Measurements from ENCODE around the gene COG5. TPM values are rescaled to one million over a fixed set of nuclear protein-coding genes. Genes with fewer than 3 reads are reported as not detected.

Gene COG5
- total RNA-seq, 1 donor from 2014 or later: 39.6 TPM

- peaks cover 92% of the 10 kb centered on the region for H3K36me3 ChIP-seq
Observed at GRCh38 chr7:107194052-107194451, 369.7 kb downstream of the COG5 start.

GRCh38 chr7:107190090-107190489 lies 373.6 kb downstream of the COG5 start:
- no peak for ATAC-seq
- H3K36me3 ChIP-seq: peaks cover 92% of the 10 kb centered on the region
- intact Hi-C loops (cut with DNase I): no loop called here

More at GRCh38 chr7:107194052-107194451, 369.7 kb downstream of the COG5 start:
- Histone ChIP-seq H3K9me3 (no peaks in the 10 kb centered on the region), H3K27ac (no peak overlapping the region), H3K4me3 (no peak overlapping the region), H3K27me3 (no peaks in the 10 kb centered on the region), H3K4me1 (peaks cover 10% of the 10 kb centered on the region)
- intact Hi-C loops (cut with DNase I): no loop called here
- no peak for DNase-seq
- ATAC-seq: no peak
- TF ChIP-seq CTCF (IDR thresholded peaks at IDR 0.05): no peak

GRCh38 chr7:107187774-107188173 lies 375.9 kb downstream of the COG5 start:
- Histone ChIP-seq H3K9me3 (no peaks in the 10 kb centered on the region), H3K4me3 (no peak overlapping the region), H3K27me3 (no peaks in the 10 kb centered on the region), H3K27ac (no peak overlapping the region), H3K4me1 (peaks cover 5% of the 10 kb centered on the region), H3K36me3 (peaks cover 100% of the 10 kb centered on the region)
- intact Hi-C loops (cut with DNase I): no loop called here
- no peak for TF ChIP-seq CTCF (IDR thresholded peaks at IDR 0.05)
- DNase-seq: no peak
- ATAC-seq: no peak

More at GRCh38 chr7:107190090-107190489, 373.6 kb downstream of the COG5 start:
- no peaks in the 10 kb centered on the region for H3K9me3 ChIP-seq
- H3K4me1 ChIP-seq: no peaks in the 10 kb centered on the region
- H3K4me3 ChIP-seq: no peak overlapping the region
- TF ChIP-seq CTCF (IDR thresholded peaks at IDR 0.05): no peak
- H3K27me3 ChIP-seq: no peaks in the 10 kb centered on the region
- H3K27ac ChIP-seq: no peak overlapping the region
- no peak for DNase-seq

- intact Hi-C loops (cut with DNase I): no loop called here
Observed at GRCh38 chr7:107186240-107186639, 377.5 kb downstream of the COG5 start.

GRCh38 chr7:107185716-107186115 lies 378.0 kb downstream of the COG5 start:
- Histone ChIP-seq H3K4me3 (no peak overlapping the region), H3K36me3 (peaks cover 100% of the 10 kb centered on the region), H3K27ac (no peak overlapping the region), H3K27me3 (no peaks in the 10 kb centered on the region), H3K9me3 (no peaks in the 10 kb centered on the region), H3K4me1 (peaks cover 6% of the 10 kb centered on the region)
- DNase-seq (no peak), ATAC-seq (no peak)
- intact Hi-C loops (cut with DNase I): no loop called here
- TF ChIP-seq CTCF (IDR thresholded peaks at IDR 0.05): no peak

More at GRCh38 chr7:107186240-107186639, 377.5 kb downstream of the COG5 start:
- Histone ChIP-seq H3K4me1 (peaks cover 6% of the 10 kb centered on the region), H3K9me3 (no peaks in the 10 kb centered on the region), H3K27me3 (no peaks in the 10 kb centered on the region), H3K4me3 (no peak overlapping the region), H3K36me3 (peaks cover 100% of the 10 kb centered on the region), H3K27ac (no peak overlapping the region)
- no peak for TF ChIP-seq CTCF (IDR thresholded peaks at IDR 0.05)
- ATAC-seq (no peak), DNase-seq (no peak)

GRCh38 chr7:107181172-107181571 lies 382.5 kb downstream of the COG5 start:
- no peak overlapping the region for H3K27ac ChIP-seq
- H3K27me3 ChIP-seq: no peaks in the 10 kb centered on the region
- ATAC-seq (no peak), DNase-seq (no peak)
- peaks cover 24% of the 10 kb centered on the region for H3K4me1 ChIP-seq
- no peaks in the 10 kb centered on the region for H3K9me3 ChIP-seq
- H3K36me3 ChIP-seq: peaks cover 63% of the 10 kb centered on the region
- intact Hi-C loops (cut with DNase I): no loop called here
- no peak for TF ChIP-seq CTCF (IDR thresholded peaks at IDR 0.05)
- H3K4me3 ChIP-seq: no peak overlapping the region
